ENCODE results near the gene ACIN1.

ACIN1 gene

DNA sequence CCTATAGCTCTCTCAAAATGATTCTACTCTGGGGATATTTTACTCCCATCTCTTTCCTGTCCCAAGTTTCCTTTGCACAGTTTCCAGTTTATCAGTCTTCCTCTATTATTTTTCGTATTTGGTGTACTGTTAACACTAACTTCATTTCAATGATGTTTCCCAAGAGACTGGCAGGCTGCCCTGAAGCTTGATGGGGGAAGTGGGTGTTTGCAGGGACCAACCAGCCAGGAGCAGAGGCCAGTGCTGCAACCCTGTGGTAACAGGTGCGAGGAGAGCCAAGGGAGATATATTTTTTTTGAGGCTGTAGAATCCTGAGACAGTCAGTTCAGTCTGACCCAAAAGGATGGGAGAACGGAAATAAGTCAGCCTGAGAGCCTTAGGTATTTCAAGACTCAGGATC lies 35.9 kb upstream of the ACIN1 start:
- DNase-seq (ENCODE audit: low spot score): no peak
- H3K4me3 ChIP-seq (ENCODE audit: low read length in 2 of 2): no peak overlapping the region
- H3K27me3 ChIP-seq (ENCODE audit: control insufficient read depth in 3 of 3, insufficient read depth in 3 of 3, low read depth in 1 of 3, low read length in 3 of 3): no peaks in the 10 kb centered on the region
- no peaks in the 10 kb centered on the region for H3K79me1 ChIP-seq (ENCODE audit: low read depth, low read length)
- H3K27ac ChIP-seq (replicated peaks; ENCODE audit: low read length): no peak overlapping the region
- WGBS, 2 donors (ENCODE audit: extremely low coverage in 2 of 2, insufficient read length in 2 of 2, insufficient replicate concordance in 1 of 2): no CpG with 5 or more reads among the region's 3 CpGs
- H3K18ac ChIP-seq (ENCODE audit: low read length): no peak overlapping the region
- H2BK5ac ChIP-seq (ENCODE audit: low read length): no peak overlapping the region
- H3K36me3 ChIP-seq (replicated peaks in 1 of 2; ENCODE audit: control insufficient read depth in 2 of 2, insufficient read depth in 2 of 2, low read length in 2 of 2): peaks cover 0 to 11% of the 10 kb centered on the region in 2 donors
- no peak overlapping the region for H3K14ac ChIP-seq (ENCODE audit: low read length)
- no peak overlapping the region for H2BK12ac ChIP-seq (ENCODE audit: low read length)
- H4K91ac ChIP-seq (ENCODE audit: low read depth, low read length, poor library complexity): no peak overlapping the region
- H4K8ac ChIP-seq (ENCODE audit: low read depth, low read length): no peak overlapping the region
- H3K9me3 ChIP-seq (replicated peaks in 1 of 2; ENCODE audit: control insufficient read depth in 2 of 2, insufficient read depth in 1 of 2, low read depth in 1 of 2, low read length in 2 of 2): peaks cover 0 to 2% of the 10 kb centered on the region in 2 donors
- H2AFZ ChIP-seq (ENCODE audit: low read length): no peak overlapping the region
- no peak overlapping the region for H3K4me2 ChIP-seq (ENCODE audit: insufficient read depth, low read length, poor library complexity, severe bottlenecking)
- no peak overlapping the region for H3K4ac ChIP-seq (ENCODE audit: low read length)
- no peak overlapping the region for H3K23ac ChIP-seq (ENCODE audit: low read depth, low read length, poor library complexity)
- no peaks in the 10 kb centered on the region for H3K4me1 ChIP-seq (ENCODE audit: control insufficient read depth in 2 of 2, insufficient read depth in 1 of 2, low read depth in 1 of 2, low read length in 2 of 2)
- H3K9ac ChIP-seq (ENCODE audit: low read depth, low read length, poor library complexity): no peak overlapping the region
- H2AK5ac ChIP-seq (ENCODE audit: low read depth, low read length): no peak overlapping the region
- no peak overlapping the region for H2BK15ac ChIP-seq (ENCODE audit: low read length)
- H2BK120ac ChIP-seq (ENCODE audit: low read depth, low read length): no peak overlapping the region

DNA sequence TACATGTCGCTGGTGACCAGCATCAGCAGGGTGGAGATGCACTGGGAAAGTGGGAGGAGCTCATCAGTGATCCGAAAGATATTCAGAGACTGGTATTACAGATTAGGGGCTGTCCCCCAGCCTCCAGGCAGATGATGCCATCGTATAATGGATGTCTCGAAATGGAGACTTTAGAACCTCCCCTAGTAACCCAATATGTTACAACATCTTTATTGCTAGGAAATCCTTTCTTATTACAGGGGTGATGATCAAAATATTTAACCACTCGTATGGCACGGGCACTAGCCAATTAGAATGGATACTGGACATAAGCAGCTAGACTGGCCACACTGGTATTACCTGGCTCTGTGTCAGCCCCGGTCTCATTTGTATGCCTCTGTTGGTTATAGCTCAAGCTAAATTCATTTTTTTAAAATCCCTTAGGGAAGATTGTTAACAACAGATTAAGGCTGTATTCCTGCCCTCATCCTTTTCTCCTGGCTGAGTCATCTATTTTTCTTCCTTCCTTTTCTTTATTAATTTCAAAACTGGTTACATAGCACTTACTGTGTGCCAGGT lies 34.9 kb upstream of the ACIN1 start:
- Histone ChIP-seq H2AK5ac (ENCODE audit: low read depth, low read length) (no peak overlapping the region), H3K4me1 (ENCODE audit: control insufficient read depth in 2 of 2, insufficient read depth in 1 of 2, low read depth in 1 of 2, low read length in 2 of 2) (no peaks in the 10 kb centered on the region), H2BK15ac (ENCODE audit: low read length) (no peak overlapping the region), H2BK5ac (ENCODE audit: low read length) (no peak overlapping the region), H3K9me3 (replicated peaks in 1 of 2; ENCODE audit: control insufficient read depth in 2 of 2, insufficient read depth in 1 of 2, low read depth in 1 of 2, low read length in 2 of 2) (peaks cover 0 to 2% of the 10 kb centered on the region in 2 donors), H3K9ac (ENCODE audit: low read depth, low read length, poor library complexity) (no peak overlapping the region), H2BK120ac (ENCODE audit: low read depth, low read length) (no peak overlapping the region), H4K8ac (ENCODE audit: low read depth, low read length) (no peak overlapping the region), H3K18ac (ENCODE audit: low read length) (no peak overlapping the region), H3K27me3 (ENCODE audit: control insufficient read depth in 3 of 3, insufficient read depth in 3 of 3, low read depth in 1 of 3, low read length in 3 of 3) (no peaks in the 10 kb centered on the region), H3K4me2 (ENCODE audit: insufficient read depth, low read length, poor library complexity, severe bottlenecking) (no peak overlapping the region), H3K27ac (replicated peaks; ENCODE audit: low read length) (no peak overlapping the region), H2AFZ (ENCODE audit: low read length) (no peak overlapping the region), H3K79me1 (ENCODE audit: low read depth, low read length) (no peaks in the 10 kb centered on the region), H3K36me3 (replicated peaks in 1 of 2; ENCODE audit: control insufficient read depth in 2 of 2, insufficient read depth in 2 of 2, low read length in 2 of 2) (peaks cover 0 to 10% of the 10 kb centered on the region in 2 donors), H3K4ac (ENCODE audit: low read length) (no peak overlapping the region), H3K14ac (ENCODE audit: low read length) (no peak overlapping the region), H3K4me3 (ENCODE audit: low read length in 2 of 2) (no peak overlapping the region), H4K91ac (ENCODE audit: low read depth, low read length, poor library complexity) (no peak overlapping the region), H2BK12ac (ENCODE audit: low read length) (no peak overlapping the region), H3K23ac (ENCODE audit: low read depth, low read length, poor library complexity) (no peak overlapping the region)
- no CpG with 5 or more reads among the region's 7 CpGs for WGBS, 2 donors (ENCODE audit: extremely low coverage in 2 of 2, insufficient read length in 2 of 2, insufficient replicate concordance in 1 of 2)
- no peak for DNase-seq (ENCODE audit: low spot score)

DNA sequence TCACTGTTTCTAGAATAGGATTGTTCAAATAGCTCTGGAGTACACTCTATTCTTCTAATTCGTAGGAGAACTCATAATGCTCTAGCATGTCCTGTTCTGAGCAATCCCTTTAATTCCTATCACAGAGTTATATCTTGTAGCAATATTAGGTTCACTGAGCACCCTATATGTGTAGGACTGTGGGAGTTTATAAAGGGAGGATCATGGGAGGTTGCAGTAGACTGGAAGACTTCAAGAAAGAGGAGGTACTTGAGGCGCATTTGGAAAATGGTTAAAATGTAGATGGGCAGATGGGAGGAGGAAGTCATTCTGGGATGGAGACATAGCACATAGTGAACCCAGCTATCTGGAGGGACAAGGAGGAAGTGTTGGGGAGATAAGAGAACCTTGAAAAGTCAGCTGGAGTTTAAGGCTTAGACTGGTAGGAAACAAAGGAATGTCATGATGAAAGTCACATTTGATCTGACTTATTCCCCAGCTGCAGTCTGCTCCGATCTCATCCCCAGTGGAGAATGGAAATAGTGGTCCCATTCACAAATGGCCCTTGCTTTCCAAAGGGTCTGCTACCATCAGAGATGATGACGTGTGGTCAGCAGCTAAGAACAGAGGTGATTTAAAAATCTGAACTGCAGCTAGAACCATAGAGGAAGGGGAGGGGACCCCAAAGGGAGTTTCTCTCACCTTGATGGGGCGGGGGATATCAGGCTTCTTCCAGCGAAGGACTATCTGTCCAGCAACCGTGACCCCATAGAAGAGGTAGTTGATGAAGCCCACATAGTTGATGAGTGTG lies 34.2 kb upstream of the ACIN1 start:
- Histone ChIP-seq H3K23ac (ENCODE audit: low read depth, low read length, poor library complexity) (no peak overlapping the region), H2AFZ (ENCODE audit: low read length) (no peak overlapping the region), H3K9me3 (replicated peaks in 1 of 2; ENCODE audit: control insufficient read depth in 2 of 2, insufficient read depth in 1 of 2, low read depth in 1 of 2, low read length in 2 of 2) (peaks cover 0 to 2% of the 10 kb centered on the region in 2 donors), H3K14ac (ENCODE audit: low read length) (no peak overlapping the region), H3K4ac (ENCODE audit: low read length) (no peak overlapping the region), H3K4me1 (ENCODE audit: control insufficient read depth in 2 of 2, insufficient read depth in 1 of 2, low read depth in 1 of 2, low read length in 2 of 2) (no peaks in the 10 kb centered on the region), H4K91ac (ENCODE audit: low read depth, low read length, poor library complexity) (no peak overlapping the region), H3K9ac (ENCODE audit: low read depth, low read length, poor library complexity) (no peak overlapping the region), H3K4me2 (ENCODE audit: insufficient read depth, low read length, poor library complexity, severe bottlenecking) (no peak overlapping the region), H3K27ac (replicated peaks; ENCODE audit: low read length) (no peak overlapping the region), H2BK12ac (ENCODE audit: low read length) (no peak overlapping the region), H4K8ac (ENCODE audit: low read depth, low read length) (no peak overlapping the region), H2AK5ac (ENCODE audit: low read depth, low read length) (no peak overlapping the region), H2BK15ac (ENCODE audit: low read length) (no peak overlapping the region), H2BK120ac (ENCODE audit: low read depth, low read length) (no peak overlapping the region), H3K36me3 (replicated peaks in 1 of 2; ENCODE audit: control insufficient read depth in 2 of 2, insufficient read depth in 2 of 2, low read length in 2 of 2) (peaks cover 0 to 10% of the 10 kb centered on the region in 2 donors), H2BK5ac (ENCODE audit: low read length) (no peak overlapping the region), H3K79me1 (ENCODE audit: low read depth, low read length) (no peaks in the 10 kb centered on the region), H3K27me3 (ENCODE audit: control insufficient read depth in 3 of 3, insufficient read depth in 3 of 3, low read depth in 1 of 3, low read length in 3 of 3) (no peaks in the 10 kb centered on the region), H3K18ac (ENCODE audit: low read length) (no peak overlapping the region), H3K4me3 (ENCODE audit: low read length in 2 of 2) (no peak overlapping the region)
- WGBS, 2 donors (ENCODE audit: extremely low coverage in 2 of 2, insufficient read length in 2 of 2, insufficient replicate concordance in 1 of 2): no CpG with 5 or more reads among the region's 7 CpGs
- DNase-seq (ENCODE audit: low spot score): no peak

DNA sequence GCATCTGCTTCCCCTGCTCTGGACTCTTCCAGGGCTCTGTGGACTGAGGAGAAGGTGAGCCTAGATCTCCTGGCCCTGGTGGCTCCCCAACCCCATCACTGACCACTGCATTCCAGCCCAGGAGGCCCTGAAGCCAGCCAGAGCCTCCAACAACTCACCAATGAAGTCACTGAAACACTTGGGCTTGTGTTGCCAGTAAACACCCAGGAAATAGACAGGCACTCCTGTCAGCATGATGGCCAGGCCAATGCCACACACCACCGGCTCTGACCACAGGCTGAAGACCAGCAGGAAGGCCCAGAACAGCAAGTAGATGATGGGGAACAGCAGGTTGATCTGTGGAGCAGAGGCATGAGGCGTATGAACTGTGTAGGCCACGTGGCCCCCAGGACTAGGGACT lies 32.9 kb upstream of the ACIN1 start:
- no peak overlapping the region for H2BK15ac ChIP-seq (ENCODE audit: low read length)
- H3K9ac ChIP-seq (ENCODE audit: low read depth, low read length, poor library complexity): no peak overlapping the region
- H2BK12ac ChIP-seq (ENCODE audit: low read length): no peak overlapping the region
- H3K18ac ChIP-seq (ENCODE audit: low read length): no peak overlapping the region
- peaks cover 0 to 3% of the 10 kb centered on the region in 2 donors for H3K4me1 ChIP-seq (ENCODE audit: control insufficient read depth in 2 of 2, insufficient read depth in 1 of 2, low read depth in 1 of 2, low read length in 2 of 2)
- H3K36me3 ChIP-seq (replicated peaks in 1 of 2; ENCODE audit: control insufficient read depth in 2 of 2, insufficient read depth in 2 of 2, low read length in 2 of 2): peaks cover 0 to 10% of the 10 kb centered on the region in 2 donors
- H3K23ac ChIP-seq (ENCODE audit: low read depth, low read length, poor library complexity): peak overlapping the region; percentile 16
- H2BK120ac ChIP-seq (ENCODE audit: low read depth, low read length): no peak overlapping the region
- H4K91ac ChIP-seq (ENCODE audit: low read depth, low read length, poor library complexity): no peak overlapping the region
- no peak overlapping the region for H2BK5ac ChIP-seq (ENCODE audit: low read length)
- H3K9me3 ChIP-seq (replicated peaks in 1 of 2; ENCODE audit: control insufficient read depth in 2 of 2, insufficient read depth in 1 of 2, low read depth in 1 of 2, low read length in 2 of 2): peaks cover 0 to 2% of the 10 kb centered on the region in 2 donors
- no peak overlapping the region for H2AFZ ChIP-seq (ENCODE audit: low read length)
- no peak overlapping the region for H3K4me2 ChIP-seq (ENCODE audit: insufficient read depth, low read length, poor library complexity, severe bottlenecking)
- H3K4ac ChIP-seq (ENCODE audit: low read length): no peak overlapping the region
- H3K4me3 ChIP-seq (ENCODE audit: low read length in 2 of 2): no peak overlapping the region
- no peak for DNase-seq (ENCODE audit: low spot score)
- WGBS, 2 donors (ENCODE audit: extremely low coverage in 2 of 2, insufficient read length in 2 of 2, insufficient replicate concordance in 1 of 2): no CpG with 5 or more reads among the region's 3 CpGs
- no peak overlapping the region for H3K14ac ChIP-seq (ENCODE audit: low read length)
- no peak overlapping the region for H3K27ac ChIP-seq (replicated peaks; ENCODE audit: low read length)
- no peak overlapping the region for H2AK5ac ChIP-seq (ENCODE audit: low read depth, low read length)
- H4K8ac ChIP-seq (ENCODE audit: low read depth, low read length): no peak overlapping the region
- no peaks in the 10 kb centered on the region for H3K79me1 ChIP-seq (ENCODE audit: low read depth, low read length)
- H3K27me3 ChIP-seq (ENCODE audit: control insufficient read depth in 3 of 3, insufficient read depth in 3 of 3, low read depth in 1 of 3, low read length in 3 of 3): no peaks in the 10 kb centered on the region
